ENCODE data around the gene CSAD. TPM values are rescaled to one million over a fixed set of nuclear protein-coding genes. Genes with fewer than 3 reads are reported as not detected.

CSAD gene
- total and polyA plus RNA-seq, 2 experiments from 2014 or later, result 15.7 to 16.8 TPM

GRCh38 chr12:53217051-53217930, 36.6 kb upstream of the CSAD start:
- peak overlapping the region; percentile 98 for H3K4me2 ChIP-seq
- H3K4me1 ChIP-seq (ENCODE audit: insufficient read depth), result peaks cover 39% of the 10 kb centered on the region
- no peaks in the 10 kb centered on the region for H3K9me3 ChIP-seq (ENCODE audit: low read depth)
- no peak overlapping the region for H3K4me3 ChIP-seq
- H2AFZ ChIP-seq, result no peak overlapping the region
- H3K9me2 ChIP-seq (replicated peaks; ENCODE audit: insufficient read depth), result no peaks in the 10 kb centered on the region
- H3K79me2 ChIP-seq, result peaks cover 57% of the 10 kb centered on the region
- 43% methylated on average over 19 of the region's 19 CpGs for WGBS (ENCODE audit: low lambda C conversion rate, missing lambda C conversion rate)
- no peaks in the 10 kb centered on the region for H3K36me3 ChIP-seq (replicated peaks; ENCODE audit: insufficient read depth, low read depth)
- peaks cover 21% of the 10 kb centered on the region for H4K20me1 ChIP-seq (ENCODE audit: insufficient read depth, poor library complexity, severe bottlenecking)
- DNase-seq (ENCODE audit: low spot score), result no peak
- H3K27ac ChIP-seq, result peak overlapping the region; percentile 100
- no peaks in the 10 kb centered on the region for H3K27me3 ChIP-seq
- TF ChIP-seq CTCF (IDR thresholded peaks at IDR 0.05; ENCODE audit: poor library complexity) (no peak), EZH2phosphoT487 (IDR thresholded peaks at IDR 0.05; ENCODE audit: low read depth, severe bottlenecking, unreplicated experiment) (no peak), EZH2 (IDR thresholded peaks at IDR 0.05; ENCODE audit: borderline replicate concordance) (no peak)

GRCh38 chr12:53215497-53215896, 34.8 kb upstream of the CSAD start:
- TF ChIP-seq CTCF (IDR thresholded peaks at IDR 0.05; ENCODE audit: poor library complexity), result no peak
- no peak for TF ChIP-seq EZH2 (IDR thresholded peaks at IDR 0.05; ENCODE audit: borderline replicate concordance)
- TF ChIP-seq EZH2phosphoT487 (IDR thresholded peaks at IDR 0.05; ENCODE audit: low read depth, severe bottlenecking, unreplicated experiment), result no peak
- H3K9me3 ChIP-seq (ENCODE audit: low read depth), result no peaks in the 10 kb centered on the region
- peaks cover 21% of the 10 kb centered on the region for H4K20me1 ChIP-seq (ENCODE audit: insufficient read depth, poor library complexity, severe bottlenecking)
- no peaks in the 10 kb centered on the region for H3K36me3 ChIP-seq (replicated peaks; ENCODE audit: insufficient read depth, low read depth)
- no peaks in the 10 kb centered on the region for H3K27me3 ChIP-seq
- peak overlapping the region; percentile 100 for H3K27ac ChIP-seq
- WGBS (ENCODE audit: low lambda C conversion rate, missing lambda C conversion rate), result 97% methylated on average over 8 of the region's 8 CpGs
- peaks cover 57% of the 10 kb centered on the region for H3K79me2 ChIP-seq
- DNase-seq (ENCODE audit: low spot score), result no peak
- no peak overlapping the region for H3K4me3 ChIP-seq
- H3K9me2 ChIP-seq (replicated peaks; ENCODE audit: insufficient read depth), result no peaks in the 10 kb centered on the region
- peaks cover 34% of the 10 kb centered on the region for H3K4me1 ChIP-seq (ENCODE audit: insufficient read depth)
- no peak overlapping the region for H3K4me2 ChIP-seq
- no peak overlapping the region for H2AFZ ChIP-seq

- Histone ChIP-seq H3K4me2 (no peak overlapping the region), H3K4me3 (no peak overlapping the region), H4K20me1 (ENCODE audit: insufficient read depth, poor library complexity, severe bottlenecking) (peaks cover 21% of the 10 kb centered on the region), H3K4me1 (ENCODE audit: insufficient read depth) (peaks cover 34% of the 10 kb centered on the region), H3K27ac (no peak overlapping the region), H3K9me2 (replicated peaks; ENCODE audit: insufficient read depth) (no peaks in the 10 kb centered on the region), H3K9me3 (ENCODE audit: low read depth) (no peaks in the 10 kb centered on the region), H3K36me3 (replicated peaks; ENCODE audit: insufficient read depth, low read depth) (no peaks in the 10 kb centered on the region), H3K79me2 (peaks cover 56% of the 10 kb centered on the region), H3K27me3 (no peaks in the 10 kb centered on the region), H2AFZ (no peak overlapping the region)
- no peak for DNase-seq (ENCODE audit: low spot score)
- TF ChIP-seq CTCF (IDR thresholded peaks at IDR 0.05; ENCODE audit: poor library complexity) (no peak), EZH2 (IDR thresholded peaks at IDR 0.05; ENCODE audit: borderline replicate concordance) (no peak), EZH2phosphoT487 (IDR thresholded peaks at IDR 0.05; ENCODE audit: low read depth, severe bottlenecking, unreplicated experiment) (no peak)
- WGBS (ENCODE audit: low lambda C conversion rate, missing lambda C conversion rate), result 84% methylated on average over 12 of the region's 12 CpGs
These were observed 34.1 kb upstream of the CSAD start for GRCh38 chr12:53214687-53215455.

Data from hepatocyte (in vitro differentiated cells).